ENCODE results near the gene SCLY. TPM values are rescaled to one million over a fixed set of nuclear protein-coding genes. Genes with fewer than 3 reads are reported as not detected.

Gene SCLY
- total and polyA plus RNA-seq, 2 donors (not counting 1 experiment from before 2014, with no cell fraction given), result 5.3 to 16.5 TPM

GRCh38 chr2:238082827-238083226 lies 22.0 kb downstream of the SCLY start:
- H3K27me3 ChIP-seq (ENCODE audit: control insufficient read depth, insufficient read depth, low read length), result no peaks in the 10 kb centered on the region
- H3K4me2 ChIP-seq (ENCODE audit: extremely low read depth, insufficient read depth, low read length), result no peak overlapping the region
- no peak for DNase-seq (ENCODE audit: low read depth in 2 of 2)
- H3K4me1 ChIP-seq (ENCODE audit: control insufficient read depth, extremely low read depth, insufficient read depth, low read length), result no peaks in the 10 kb centered on the region
- no peak overlapping the region for H2AFZ ChIP-seq (ENCODE audit: low read length)
- TF ChIP-seq EZH2 (IDR thresholded peaks at IDR 0.05; ENCODE audit: low read length, missing control alignments) (no peak), CTCF (conservative IDR thresholded peaks at IDR 0.05 in 1 of 2, IDR thresholded peaks at IDR 0.05 in 1 of 2; ENCODE audit: low read depth in 1 of 2, low read length in 2 of 2) (no peak)
- H3K9me3 ChIP-seq (ENCODE audit: control insufficient read depth, insufficient read depth, low read depth, low read length), result no peaks in the 10 kb centered on the region
- no peaks in the 10 kb centered on the region for H4K20me1 ChIP-seq (ENCODE audit: control insufficient read depth, extremely low read depth, insufficient read depth, low read length)
- H3K4me3 ChIP-seq (replicated peaks in 1 of 4; ENCODE audit: control extremely low read depth in 1 of 4, insufficient read depth in 1 of 4, low read depth in 3 of 4, low read length in 4 of 4), result no peak overlapping the region
- no peaks in the 10 kb centered on the region for H3K79me2 ChIP-seq (ENCODE audit: control insufficient read depth, insufficient read depth, low read length)
- H3K36me3 ChIP-seq (ENCODE audit: control insufficient read depth, insufficient read depth, low read length), result peaks cover 2% of the 10 kb centered on the region
- no peak overlapping the region for H3K27ac ChIP-seq (ENCODE audit: insufficient read depth, low read length)
- no peak overlapping the region for H3K9ac ChIP-seq (ENCODE audit: insufficient read depth, low read length)

- no peak overlapping the region for H3K4me3 ChIP-seq (replicated peaks in 1 of 4; ENCODE audit: control extremely low read depth in 1 of 4, insufficient read depth in 1 of 4, low read depth in 3 of 4, low read length in 4 of 4)
- no peaks in the 10 kb centered on the region for H3K9me3 ChIP-seq (ENCODE audit: control insufficient read depth, insufficient read depth, low read depth, low read length)
- no peak for TF ChIP-seq EZH2 (IDR thresholded peaks at IDR 0.05; ENCODE audit: low read length, missing control alignments)
- no peak for TF ChIP-seq CTCF (conservative IDR thresholded peaks at IDR 0.05 in 1 of 2, IDR thresholded peaks at IDR 0.05 in 1 of 2; ENCODE audit: low read depth in 1 of 2, low read length in 2 of 2)
- no peaks in the 10 kb centered on the region for H3K79me2 ChIP-seq (ENCODE audit: control insufficient read depth, insufficient read depth, low read length)
- H3K27ac ChIP-seq (ENCODE audit: insufficient read depth, low read length), result no peak overlapping the region
- H4K20me1 ChIP-seq (ENCODE audit: control insufficient read depth, extremely low read depth, insufficient read depth, low read length), result no peaks in the 10 kb centered on the region
- H3K27me3 ChIP-seq (ENCODE audit: control insufficient read depth, insufficient read depth, low read length), result no peaks in the 10 kb centered on the region
- no peak for DNase-seq (ENCODE audit: low read depth in 2 of 2)
- no peak overlapping the region for H3K9ac ChIP-seq (ENCODE audit: insufficient read depth, low read length)
- no peak overlapping the region for H3K4me2 ChIP-seq (ENCODE audit: extremely low read depth, insufficient read depth, low read length)
- no peaks in the 10 kb centered on the region for H3K4me1 ChIP-seq (ENCODE audit: control insufficient read depth, extremely low read depth, insufficient read depth, low read length)
- no peak overlapping the region for H2AFZ ChIP-seq (ENCODE audit: low read length)
- peaks cover 2% of the 10 kb centered on the region for H3K36me3 ChIP-seq (ENCODE audit: control insufficient read depth, insufficient read depth, low read length)
Measured at GRCh38 chr2:238083919-238084318, 23.1 kb downstream of the SCLY start.

- no peak for TF ChIP-seq CTCF (conservative IDR thresholded peaks at IDR 0.05 in 1 of 2, IDR thresholded peaks at IDR 0.05 in 1 of 2; ENCODE audit: low read depth in 1 of 2, low read length in 2 of 2)
- no peak for TF ChIP-seq EZH2 (IDR thresholded peaks at IDR 0.05; ENCODE audit: low read length, missing control alignments)
- H3K27ac ChIP-seq (ENCODE audit: insufficient read depth, low read length), result no peak overlapping the region
- peaks cover 2% of the 10 kb centered on the region for H3K36me3 ChIP-seq (ENCODE audit: control insufficient read depth, insufficient read depth, low read length)
- no peaks in the 10 kb centered on the region for H3K4me1 ChIP-seq (ENCODE audit: control insufficient read depth, extremely low read depth, insufficient read depth, low read length)
- no peaks in the 10 kb centered on the region for H4K20me1 ChIP-seq (ENCODE audit: control insufficient read depth, extremely low read depth, insufficient read depth, low read length)
- H3K9me3 ChIP-seq (ENCODE audit: control insufficient read depth, insufficient read depth, low read depth, low read length), result no peaks in the 10 kb centered on the region
- no peaks in the 10 kb centered on the region for H3K79me2 ChIP-seq (ENCODE audit: control insufficient read depth, insufficient read depth, low read length)
- H3K27me3 ChIP-seq (ENCODE audit: control insufficient read depth, insufficient read depth, low read length), result no peaks in the 10 kb centered on the region
- no peak overlapping the region for H3K4me2 ChIP-seq (ENCODE audit: extremely low read depth, insufficient read depth, low read length)
- H3K9ac ChIP-seq (ENCODE audit: insufficient read depth, low read length), result no peak overlapping the region
- no peak overlapping the region for H3K4me3 ChIP-seq (replicated peaks in 1 of 4; ENCODE audit: control extremely low read depth in 1 of 4, insufficient read depth in 1 of 4, low read depth in 3 of 4, low read length in 4 of 4)
- no peak overlapping the region for H2AFZ ChIP-seq (ENCODE audit: low read length)
- no peak for DNase-seq (ENCODE audit: low read depth in 2 of 2)
Measured at GRCh38 chr2:238084761-238085160, 24.0 kb downstream of the SCLY start.
